Midbrain (tissue), 1 donor: ENCODE measurements around the gene TTLL8.
"Not testable (repeated sequence)": the region's sequence is repeated elsewhere in the genome, so short reads cannot be mapped to it uniquely, and the experiment has no call there.

Experiments
- DNase-seq: peaks from one replicate; lab custom pipeline; 2025; lab: John Stamatoyannopoulos, UW

Gene TTLL8

GRCh38 chr22:49983148-49984042 lies 74.7 kb downstream of the TTLL8 start:
- no peak for DNase-seq

- not testable (repeated sequence) for DNase-seq
Measured at GRCh38 chr22:49981799-49982198, 76.3 kb downstream of the TTLL8 start.

- DNase-seq, result no peak
Measured at GRCh38 chr22:49979587-49980264, 78.4 kb downstream of the TTLL8 start.

- DNase-seq, result no peak
Measured at GRCh38 chr22:49977578-49977977, 80.5 kb downstream of the TTLL8 start.

GRCh38 chr22:49976439-49977175 lies 81.5 kb downstream of the TTLL8 start:
- no peak for DNase-seq

- no peak for DNase-seq
Measured at GRCh38 chr22:49975543-49976389, 82.3 kb downstream of the TTLL8 start.

- no peak for DNase-seq
Measured at GRCh38 chr22:49973018-49973961, 84.8 kb downstream of the TTLL8 start.

GRCh38 chr22:49972163-49973017 lies 85.7 kb downstream of the TTLL8 start:
- no peak for DNase-seq

- DNase-seq, result peak; percentile 50
Measured at GRCh38 chr22:49971232-49972162, 86.6 kb downstream of the TTLL8 start.

GRCh38 chr22:49970528-49971231 lies 87.4 kb downstream of the TTLL8 start:
- DNase-seq, result peak; percentile 91

GRCh38 chr22:49969751-49970527 lies 88.2 kb downstream of the TTLL8 start:
- DNase-seq, result no peak

- DNase-seq, result no peak
Measured at GRCh38 chr22:49968831-49969661, 89.1 kb downstream of the TTLL8 start.
